ENCODE data around the gene SPTY2D1.
"Not testable (repeated sequence)": the region's sequence is repeated elsewhere in the genome, so short reads cannot be mapped to it uniquely, and the experiment has no call there.

SPTY2D1 gene

DNA sequence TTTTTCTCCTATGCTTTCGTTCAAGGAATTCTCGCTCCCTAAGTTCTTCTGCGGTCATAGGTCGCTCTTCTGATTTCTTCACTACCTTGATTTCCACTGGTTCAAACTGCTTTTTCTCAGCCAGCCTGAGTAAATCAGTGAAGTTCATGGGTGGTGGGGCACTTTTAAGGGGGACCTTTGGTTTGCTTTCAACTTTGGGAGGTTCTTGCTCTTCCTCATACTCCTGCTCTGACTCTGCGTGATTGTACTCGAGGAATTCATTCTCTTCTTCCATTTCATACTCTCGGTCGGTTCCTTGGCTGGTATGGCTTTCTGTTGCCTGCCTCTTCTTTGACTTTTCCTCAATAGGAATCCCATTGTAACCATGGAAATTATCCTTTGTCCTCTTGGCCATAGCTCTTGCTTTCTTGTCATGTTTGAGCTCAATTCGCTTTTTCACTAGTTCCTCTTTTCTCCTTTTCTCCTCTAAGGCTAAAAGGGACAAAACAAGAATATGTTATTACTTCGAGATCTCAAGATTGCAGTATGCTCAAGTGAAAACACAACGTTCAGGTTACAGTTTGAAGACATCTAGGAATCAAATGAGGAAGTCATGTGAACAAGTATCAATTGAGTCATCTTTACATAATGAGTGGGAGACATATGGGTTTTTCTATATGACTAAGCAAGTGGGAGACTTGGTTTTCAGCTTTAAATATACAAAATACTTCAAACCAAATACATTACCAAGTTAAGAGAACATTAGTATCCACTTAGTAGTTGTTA lies 18.3 kb downstream of the SPTY2D1 start:
- DNase-seq, result no peak

DNA sequence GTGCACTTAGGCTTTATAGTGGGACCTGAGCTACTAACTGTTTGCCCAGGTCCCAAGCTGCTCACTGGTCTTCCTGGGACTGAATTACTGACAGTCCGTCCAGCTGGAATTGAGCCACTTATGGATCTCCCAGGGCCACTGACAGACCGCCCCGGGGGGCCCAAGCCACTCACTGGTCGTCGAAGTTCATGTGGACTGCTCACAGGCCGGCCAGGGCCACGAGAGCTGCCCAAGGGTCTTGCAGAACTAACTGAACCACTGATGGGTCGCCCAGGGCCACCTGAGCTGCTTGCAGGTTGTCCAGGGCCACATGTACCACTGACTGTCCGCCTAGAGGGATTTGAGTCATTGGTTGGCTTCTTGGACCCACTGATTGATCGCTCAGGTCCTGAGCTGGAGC lies 19.5 kb downstream of the SPTY2D1 start:
- no peak for DNase-seq

DNA sequence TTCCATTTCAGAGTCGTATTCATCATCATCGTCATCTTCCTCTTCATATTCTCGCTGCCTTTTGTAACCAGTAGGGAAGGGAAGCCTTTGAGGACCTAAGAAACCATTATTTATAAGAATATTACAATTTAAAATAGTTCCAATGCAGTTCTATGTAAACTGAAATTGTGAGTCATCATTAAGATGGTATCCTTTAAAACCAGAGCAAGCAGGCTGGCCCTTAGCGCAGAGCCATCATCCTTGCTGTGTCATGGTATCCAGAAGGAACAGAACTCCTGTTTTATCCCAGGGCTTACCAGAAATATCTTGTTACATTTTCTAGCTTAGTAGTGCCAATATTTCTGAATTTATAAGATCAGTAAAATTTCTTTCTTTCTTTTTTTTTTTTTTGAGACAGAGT lies 21.7 kb downstream of the SPTY2D1 start:
- DNase-seq, result no peak

DNA sequence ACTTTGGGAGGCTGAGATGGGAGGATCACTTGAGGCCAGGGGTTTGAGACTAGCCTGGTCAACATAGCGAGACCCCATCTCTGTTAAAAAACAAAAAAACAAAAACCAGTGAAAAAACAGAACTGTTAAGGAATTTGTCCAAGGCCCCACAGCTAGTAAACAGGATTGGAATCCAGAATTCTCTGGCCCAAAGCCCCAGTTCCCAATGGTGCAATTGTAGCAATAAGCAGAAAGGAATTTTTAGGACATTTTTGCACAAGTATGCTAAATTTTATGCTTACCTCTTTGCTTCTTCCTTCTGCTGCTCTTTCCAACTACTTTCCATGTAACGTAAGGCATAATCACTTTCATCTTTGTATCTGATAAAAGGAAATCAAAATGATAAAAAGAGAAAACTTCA lies 22.9 kb downstream of the SPTY2D1 start:
- no peak for DNase-seq

DNA sequence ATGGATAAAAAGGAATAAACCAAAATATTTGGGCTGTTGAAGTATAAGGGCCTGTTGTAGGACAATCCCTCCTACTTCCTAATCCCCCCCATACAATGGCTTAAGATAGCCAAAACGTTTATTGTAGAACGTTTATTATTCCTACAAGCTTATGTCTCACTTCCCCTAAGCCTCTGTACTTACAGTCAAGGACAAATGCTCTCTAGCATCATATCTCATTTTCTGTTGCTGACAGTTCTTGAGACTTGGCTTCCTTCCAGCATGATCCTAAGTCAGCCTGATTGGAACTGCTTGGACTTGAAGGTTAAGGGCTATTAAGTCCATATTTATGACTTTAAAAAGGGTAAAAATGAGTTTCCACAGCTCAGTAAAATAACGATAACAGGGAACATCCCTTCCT lies 25.8 kb downstream of the SPTY2D1 start:
- DNase-seq, result no peak

DNA sequence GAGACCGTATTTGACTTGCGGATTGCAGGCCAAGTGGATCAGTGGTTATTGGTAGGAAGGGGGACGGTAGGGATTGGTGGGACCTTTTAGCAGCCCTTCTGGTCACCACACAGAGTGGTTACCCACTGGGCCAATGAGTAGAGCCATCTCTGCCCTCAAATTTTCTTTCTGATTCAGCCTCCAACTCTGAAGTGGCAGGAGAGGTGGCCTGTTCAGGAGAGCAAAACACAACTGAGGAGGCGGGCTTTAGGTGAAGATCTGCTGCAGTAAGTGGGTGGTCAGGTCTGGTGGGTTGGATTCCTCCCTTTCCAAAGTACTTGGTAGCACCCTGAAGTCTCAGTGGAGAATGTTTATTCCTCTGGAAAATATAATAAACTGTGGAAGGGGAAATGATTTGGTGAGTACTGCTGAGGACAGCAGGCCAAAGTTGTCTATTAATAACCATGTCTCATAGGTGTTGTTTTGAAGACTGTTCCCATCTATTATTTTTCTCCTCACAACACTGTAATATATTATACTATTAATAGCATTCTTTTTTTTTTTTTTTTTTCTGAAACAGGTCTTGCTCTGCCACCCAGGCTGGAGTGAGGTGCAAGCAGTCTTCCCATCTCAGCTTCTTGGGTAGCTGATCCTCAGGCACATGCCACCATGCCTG lies 33.1 kb downstream of the SPTY2D1 start:
- no peak for DNase-seq

DNA sequence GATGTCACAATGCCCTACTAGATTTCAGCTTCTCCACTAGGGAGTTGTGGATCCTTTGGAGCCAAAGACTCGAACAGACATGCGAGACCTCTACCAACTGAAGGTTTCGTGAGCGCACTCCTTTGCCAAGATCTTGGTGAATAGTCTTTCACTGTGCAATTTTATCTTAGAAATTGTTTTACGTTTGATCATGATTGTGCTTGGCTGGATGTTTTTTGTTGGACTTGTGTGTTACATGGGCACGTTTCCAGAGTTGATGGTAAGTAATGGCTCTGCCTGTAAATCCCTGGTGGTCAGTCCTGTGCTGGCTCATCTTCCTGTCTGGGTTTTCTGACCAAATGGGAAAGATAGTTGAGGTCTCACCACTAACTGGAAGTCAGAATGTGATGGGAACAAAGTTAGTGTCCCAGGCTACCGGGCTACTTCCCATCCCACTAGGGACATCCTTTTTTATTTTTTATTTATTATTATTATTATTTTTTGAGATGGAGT lies 34.4 kb downstream of the SPTY2D1 start, which contains the start of gene MISFA:
MISFA (plus strand) TSS at position 51 of the 492 bp plus-strand sequence; CDS start at position 191, 140 bp downstream.
- no peak for DNase-seq

DNA sequence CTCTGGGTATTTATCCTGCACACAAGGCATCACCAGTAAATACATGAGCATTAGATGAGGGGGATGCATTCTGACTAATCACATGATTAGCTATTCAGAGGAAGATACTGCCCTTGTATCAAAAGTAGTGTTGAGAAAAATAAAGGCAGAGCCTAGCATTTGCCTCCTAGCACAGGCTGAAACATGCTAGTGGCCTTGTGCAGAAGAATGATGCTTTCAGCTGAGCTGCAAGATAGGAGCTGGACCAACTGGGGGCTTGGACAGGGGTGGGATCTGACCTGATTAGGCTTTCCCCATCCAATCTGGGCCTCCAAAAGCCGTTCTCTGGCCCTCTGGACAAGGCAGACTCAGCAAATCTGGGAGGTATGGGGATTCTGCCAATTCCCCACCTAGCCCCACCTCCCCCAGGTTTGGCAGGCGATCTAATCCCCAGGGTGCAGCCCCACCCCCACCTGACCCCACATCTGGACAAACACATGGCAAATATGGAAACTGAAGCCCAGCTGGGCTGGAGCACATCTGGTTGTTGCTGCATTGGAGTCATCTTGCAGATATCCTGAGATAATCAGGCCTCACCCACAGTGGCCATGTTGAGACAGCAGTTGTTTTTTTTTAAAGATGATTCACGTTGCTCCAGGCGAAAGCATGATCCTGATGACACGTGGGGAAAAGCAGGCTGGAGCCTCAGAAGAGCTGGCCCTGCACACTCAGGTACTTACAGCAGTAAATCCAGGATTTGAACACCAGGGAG lies 39.0 kb downstream of the SPTY2D1 start:
- no peak for DNase-seq

DNA sequence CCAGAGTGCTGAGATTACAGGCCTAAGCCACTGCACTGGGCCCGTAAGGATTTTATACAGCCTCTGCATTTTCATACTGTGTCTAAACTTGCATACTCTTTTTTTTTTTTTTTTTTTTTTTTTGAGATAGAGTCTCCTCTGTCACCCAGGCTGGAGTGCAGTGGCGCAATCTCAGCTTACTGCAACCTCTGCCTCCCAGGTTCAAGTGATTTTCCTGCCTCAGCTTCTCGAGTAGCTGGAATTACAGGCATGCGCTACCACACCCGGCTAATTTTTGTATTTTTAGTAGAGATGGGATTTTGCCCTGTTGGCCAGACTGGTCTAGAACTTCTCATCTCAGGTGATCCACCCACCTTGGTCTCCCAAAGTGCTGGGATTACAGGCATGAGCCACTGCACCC lies 40.1 kb downstream of the SPTY2D1 start:
- not testable (repeated sequence) for DNase-seq

DNA sequence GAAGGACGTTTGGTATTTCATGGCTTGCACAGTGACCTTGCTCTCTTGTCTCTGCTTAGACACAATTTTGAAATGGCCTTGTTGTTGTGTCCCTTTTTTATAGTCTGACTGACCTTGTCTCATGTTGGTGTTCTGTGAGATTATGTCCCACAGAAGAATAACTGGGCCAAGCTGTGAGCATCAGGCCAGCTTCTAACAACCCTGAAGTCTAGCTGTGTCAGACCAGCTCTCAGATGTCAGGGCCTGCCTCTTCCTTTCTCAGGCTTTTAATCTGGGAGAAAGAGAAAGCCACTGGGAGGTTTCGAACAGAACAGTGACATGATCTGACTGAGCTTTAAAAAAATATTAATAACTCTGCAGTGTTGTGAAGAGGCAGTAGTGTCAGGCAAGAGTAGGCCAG lies 43.6 kb downstream of the SPTY2D1 start:
- DNase-seq, result no peak

DNA sequence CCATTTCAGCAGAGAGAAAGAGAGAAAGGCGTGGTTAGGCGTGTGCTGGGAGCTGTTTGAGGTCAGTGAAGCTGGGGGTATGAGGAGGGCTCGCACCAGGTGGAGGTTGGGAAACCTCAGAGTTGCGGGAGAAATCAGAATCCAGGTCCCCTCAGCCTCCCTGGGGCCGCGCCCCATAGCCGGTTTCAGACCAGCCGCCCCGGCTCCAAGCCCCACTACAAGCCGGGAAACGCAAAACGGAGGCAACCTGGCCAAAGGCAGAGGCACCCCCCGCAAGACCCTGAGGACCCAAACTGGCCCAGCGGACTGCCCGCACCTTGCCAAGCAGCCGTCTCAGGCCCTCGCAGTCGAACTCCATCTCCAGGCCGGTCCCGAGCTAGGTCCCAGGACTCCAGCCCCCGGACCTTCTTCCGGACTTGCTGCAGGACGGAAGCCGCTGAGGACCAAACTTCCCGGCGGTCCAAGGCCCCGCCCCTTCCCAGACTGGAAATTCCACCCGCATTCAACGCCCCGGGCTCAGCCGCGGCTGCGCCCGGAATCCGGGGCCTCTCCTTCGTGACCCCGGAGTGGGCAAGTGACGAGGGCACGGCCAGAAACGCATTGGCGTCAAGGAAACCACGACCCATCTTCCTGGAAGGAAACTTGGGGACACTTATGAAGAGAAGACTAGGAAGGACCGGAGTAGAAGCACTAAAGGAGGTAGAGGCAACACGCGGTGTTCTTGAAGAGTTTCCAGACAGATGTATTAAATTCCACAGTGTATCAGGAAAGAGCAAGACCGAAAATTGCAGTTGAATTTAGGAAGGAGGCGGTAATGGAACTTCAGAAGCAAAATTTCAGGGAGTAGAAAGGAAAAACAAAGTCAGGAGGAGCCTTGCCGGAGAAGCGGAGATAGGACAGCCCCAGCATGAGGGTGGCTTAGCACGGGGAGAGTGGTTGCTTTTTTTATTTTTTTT lies 45.6 kb downstream of the SPTY2D1 start, which contains the start of gene UEVLD:
UEVLD (minus strand) TSS at position 438 of the 956 bp plus-strand sequence; CDS start at position 358, 80 bp downstream.
- peak; percentile 96 for DNase-seq

DNA sequence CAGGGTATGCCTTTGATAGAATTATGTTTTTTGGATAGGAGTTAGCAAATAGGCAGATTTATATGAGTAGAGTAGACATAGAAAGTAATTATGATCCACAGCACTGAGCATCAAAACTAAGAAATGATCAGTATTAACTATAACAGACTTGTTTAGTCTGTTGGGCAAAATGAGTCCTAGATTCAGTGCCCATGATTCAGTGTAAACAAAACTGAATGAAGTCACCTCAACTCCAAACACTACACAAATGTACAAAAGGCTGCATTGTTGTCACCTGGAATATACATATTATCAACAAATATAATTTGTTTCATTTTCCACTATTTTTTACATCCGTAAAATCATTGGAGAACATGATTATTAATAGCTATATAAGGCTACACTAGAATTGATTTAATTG lies 52.3 kb downstream of the SPTY2D1 start:
- no peak for DNase-seq

DNA sequence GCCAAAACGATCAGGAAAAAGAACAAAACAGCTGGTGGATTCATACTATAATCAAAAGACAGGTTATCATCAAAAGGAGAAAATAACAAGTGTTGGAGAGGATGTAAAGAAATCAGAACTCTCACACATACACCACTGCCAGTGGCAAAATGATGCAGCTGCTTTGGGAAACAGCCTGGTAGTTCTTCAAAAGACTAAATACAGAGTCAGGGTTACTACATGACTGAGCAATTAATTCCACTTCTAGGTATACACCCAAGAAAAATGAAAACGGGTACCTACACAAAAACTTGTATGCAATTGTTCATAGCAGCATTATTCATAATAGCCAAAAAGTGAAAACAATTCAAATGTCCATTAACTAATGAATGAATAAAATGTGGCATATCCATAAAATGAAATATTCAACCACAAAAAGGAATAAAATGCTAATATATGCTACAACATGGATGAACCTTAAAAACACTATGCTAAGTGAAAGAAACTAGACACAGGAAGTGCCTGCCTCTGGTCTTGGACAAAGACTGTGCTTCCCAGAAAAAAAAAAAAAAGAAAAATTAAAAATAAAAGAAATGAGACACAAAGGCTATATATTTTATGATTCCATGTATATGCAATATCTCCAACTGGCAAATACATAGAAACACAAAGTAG lies 53.9 kb downstream of the SPTY2D1 start:
- no peak for DNase-seq

DNA sequence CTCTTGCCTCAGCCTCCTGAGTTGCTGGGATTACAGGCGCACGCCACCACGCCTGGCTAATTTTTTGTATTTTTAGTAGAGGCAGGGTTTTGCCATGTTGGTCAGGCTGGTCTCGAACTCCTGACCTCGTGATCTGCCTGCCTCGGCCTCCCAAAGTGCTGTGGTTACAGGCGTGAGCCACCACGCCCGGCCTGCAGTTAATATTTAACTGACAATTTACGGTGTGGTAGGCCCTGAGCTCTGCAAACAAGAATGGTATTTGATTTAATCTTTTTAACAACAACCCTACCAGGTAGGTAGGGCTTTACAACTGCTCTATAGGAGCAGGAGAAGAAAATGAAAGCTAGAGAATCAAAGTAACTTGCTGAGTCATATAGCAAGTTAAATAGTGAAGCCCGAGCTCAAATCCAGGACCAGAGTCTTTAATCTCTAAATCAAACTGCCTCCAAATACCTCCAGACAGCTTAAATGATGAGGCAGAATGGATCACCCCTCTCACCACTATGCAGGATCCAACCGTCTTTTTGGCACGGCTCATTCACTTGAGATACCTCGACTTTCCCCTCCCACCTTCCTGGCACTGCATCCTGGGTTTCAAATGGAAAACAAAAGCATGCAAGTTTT lies 55.1 kb downstream of the SPTY2D1 start:
- no peak for DNase-seq

DNA sequence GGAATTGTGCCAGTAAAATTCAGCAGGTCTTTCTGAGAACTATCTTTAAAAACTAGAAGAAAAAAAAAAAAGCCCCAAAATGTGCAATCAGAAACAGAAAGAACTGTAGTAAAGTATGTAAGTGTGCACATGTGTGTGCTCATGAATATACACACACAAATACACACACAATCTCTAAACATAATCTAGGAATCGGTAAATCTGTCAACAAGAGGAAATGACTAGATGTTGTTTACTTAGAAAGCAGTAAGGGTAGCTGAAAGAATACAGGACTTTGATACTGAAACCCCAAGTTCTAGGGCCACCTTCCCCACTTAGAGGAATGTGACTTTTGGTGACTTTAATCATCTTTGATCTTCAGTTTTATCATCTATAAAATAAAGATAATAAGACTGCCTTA lies 58.8 kb downstream of the SPTY2D1 start:
- DNase-seq, result no peak

DNA sequence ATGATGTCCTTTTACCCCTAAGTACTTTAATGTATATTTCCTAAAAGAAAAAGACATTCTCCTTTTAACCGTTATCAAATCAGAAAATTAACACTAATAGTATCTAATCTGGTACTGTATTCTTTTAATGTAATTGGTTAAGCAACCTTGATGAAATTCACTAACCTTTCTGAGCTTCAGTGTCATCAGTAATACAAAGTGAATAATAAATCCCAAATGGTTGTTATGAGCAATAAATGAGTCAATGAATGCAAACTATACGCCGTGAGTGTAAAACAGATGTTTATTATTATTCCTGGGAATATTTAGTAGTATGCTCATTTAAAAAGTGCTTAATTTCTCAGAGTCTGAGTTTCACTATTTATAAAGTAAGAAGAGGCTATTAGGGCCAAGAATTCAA lies 67.1 kb downstream of the SPTY2D1 start:
- no peak for DNase-seq

DNA sequence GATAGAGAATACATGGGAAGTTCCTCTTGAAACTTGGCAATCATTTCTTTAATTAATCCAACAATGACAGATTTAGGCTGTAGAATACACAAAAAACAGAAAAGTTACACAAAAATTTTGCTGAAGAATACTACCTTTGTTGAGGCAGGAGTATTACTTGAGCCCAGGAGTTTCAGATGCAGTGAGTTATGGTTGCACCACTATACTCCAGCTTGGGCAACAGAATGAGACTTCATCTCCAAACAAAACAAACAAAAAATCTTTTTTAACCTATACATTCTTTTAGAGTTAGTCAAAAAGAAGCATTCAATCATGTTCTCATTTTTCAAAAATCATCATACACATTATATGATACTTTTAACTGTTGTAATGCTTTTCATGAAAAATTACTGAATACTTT lies 67.7 kb downstream of the SPTY2D1 start:
- no peak for DNase-seq

DNA sequence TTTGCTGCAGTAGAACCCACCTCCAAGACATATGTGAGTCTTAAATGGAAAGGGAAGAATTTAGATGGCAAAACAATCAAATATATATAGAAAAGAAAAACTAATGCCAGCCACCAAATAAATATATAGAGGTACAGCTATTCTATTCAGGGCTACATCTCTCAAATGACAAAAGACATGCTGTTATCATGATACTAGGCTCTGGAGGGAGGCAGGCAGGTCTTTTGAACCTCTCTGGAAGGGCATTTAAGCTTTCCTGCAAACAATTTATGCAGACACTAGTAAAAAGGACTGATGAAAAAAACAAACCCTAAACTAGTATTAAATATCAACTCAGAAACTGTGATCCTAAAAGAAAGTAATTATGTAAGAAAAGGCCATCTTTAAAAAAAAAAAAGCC lies 70.0 kb downstream of the SPTY2D1 start:
- no peak for DNase-seq

DNA sequence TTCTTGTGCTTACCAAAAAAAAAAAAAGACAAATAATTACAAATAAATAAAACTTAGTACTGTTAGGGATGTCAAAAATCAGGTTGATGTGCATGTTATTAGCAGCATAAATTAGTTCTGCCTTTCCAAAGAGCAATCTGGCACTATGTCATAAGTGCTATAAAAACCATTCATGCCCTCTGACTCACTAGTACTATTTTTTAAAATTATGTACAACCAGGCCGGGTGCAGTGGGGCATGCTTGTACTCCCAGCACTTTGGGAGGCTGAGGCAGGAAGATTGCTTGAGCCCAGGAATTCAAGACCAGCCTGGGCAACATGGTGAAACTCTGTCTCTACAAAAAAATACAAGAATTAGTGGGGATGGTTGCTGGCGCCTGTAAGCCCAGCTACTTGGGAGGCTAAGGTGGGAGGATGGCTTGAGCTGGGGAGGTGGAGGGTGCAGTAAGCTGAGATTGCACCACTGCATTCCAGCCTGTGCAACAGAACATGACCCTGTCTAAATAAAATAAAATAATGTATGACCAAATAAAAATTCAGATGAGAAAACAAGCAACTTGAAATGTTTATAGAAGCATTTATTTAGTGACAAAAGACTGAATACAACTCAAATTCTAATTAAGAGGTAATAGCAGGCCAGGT lies 70.9 kb downstream of the SPTY2D1 start:
- DNase-seq, result no peak
